ENCODE measurements around the gene DIP2C.
"Not testable (repeated sequence)": the region's sequence is repeated elsewhere in the genome, so short reads cannot be mapped to it uniquely, and the experiment has no call there.

The DIP2C gene

GRCh38 chr10:269440-270074, 419.9 kb downstream of the DIP2C start:
- no peak for TF ChIP-seq CTCF (IDR thresholded peaks at IDR 0.05; ENCODE audit: insufficient read depth, low read length, poor library complexity, severe bottlenecking)
- Histone ChIP-seq H3K4me3 (replicated peaks; ENCODE audit: low read depth, low read length) (no peak overlapping the region), H3K36me3 (ENCODE audit: control insufficient read depth, insufficient read depth, low read length) (no peaks in the 10 kb centered on the region), H3K27me3 (replicated peaks; ENCODE audit: control insufficient read depth, insufficient read depth, low read length) (peaks cover 1% of the 10 kb centered on the region; the same call in 1 of the 2 replicates)
- DNase-seq (ENCODE audit: extremely low read depth, insufficient read length), result no peak

- no peak for TF ChIP-seq CTCF (IDR thresholded peaks at IDR 0.05; ENCODE audit: insufficient read depth, low read length, poor library complexity, severe bottlenecking)
These were observed 421.8 kb downstream of the DIP2C start for GRCh38 chr10:267705-268104.

DNA sequence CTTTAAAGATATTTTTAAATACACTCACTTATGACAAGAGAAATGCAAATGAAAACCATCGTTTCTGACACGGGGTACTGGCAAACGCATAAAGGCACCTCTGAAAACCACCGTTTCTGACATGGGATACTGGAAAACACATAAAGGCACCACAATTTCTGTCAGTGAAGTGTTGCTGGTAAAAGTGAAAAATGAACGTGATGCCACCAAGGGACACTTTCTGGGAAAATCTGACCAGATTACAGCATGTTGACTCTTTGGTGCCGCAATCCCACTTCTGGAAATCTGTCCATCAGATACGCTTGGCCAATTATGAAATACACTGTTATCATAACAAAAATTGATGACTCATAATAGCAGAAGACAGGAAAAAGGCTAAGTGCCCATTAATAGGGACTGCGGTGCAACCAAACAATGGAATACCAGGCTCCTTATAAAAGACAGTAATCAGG, 422.5 kb downstream of the DIP2C start:
- no peak for TF ChIP-seq CTCF (IDR thresholded peaks at IDR 0.05; ENCODE audit: insufficient read depth, low read length, poor library complexity, severe bottlenecking)
- Histone ChIP-seq H3K27me3 (replicated peaks; ENCODE audit: control insufficient read depth, insufficient read depth, low read length) (peaks cover 1% of the 10 kb centered on the region; the same call in 1 of the 2 replicates), H3K4me3 (replicated peaks; ENCODE audit: low read depth, low read length) (no peak overlapping the region), H3K36me3 (ENCODE audit: control insufficient read depth, insufficient read depth, low read length) (no peaks in the 10 kb centered on the region)
- DNase-seq (ENCODE audit: extremely low read depth, insufficient read length), result no peak

More at GRCh38 chr10:267705-268104, 421.8 kb downstream of the DIP2C start:
- Histone ChIP-seq H3K27me3 (replicated peaks; ENCODE audit: control insufficient read depth, insufficient read depth, low read length) (peaks cover 1% of the 10 kb centered on the region; the same call in 1 of the 2 replicates), H3K4me3 (replicated peaks; ENCODE audit: low read depth, low read length) (no peak overlapping the region), H3K36me3 (ENCODE audit: control insufficient read depth, insufficient read depth, low read length) (no peaks in the 10 kb centered on the region)
- no peak for DNase-seq (ENCODE audit: extremely low read depth, insufficient read length)

DNA sequence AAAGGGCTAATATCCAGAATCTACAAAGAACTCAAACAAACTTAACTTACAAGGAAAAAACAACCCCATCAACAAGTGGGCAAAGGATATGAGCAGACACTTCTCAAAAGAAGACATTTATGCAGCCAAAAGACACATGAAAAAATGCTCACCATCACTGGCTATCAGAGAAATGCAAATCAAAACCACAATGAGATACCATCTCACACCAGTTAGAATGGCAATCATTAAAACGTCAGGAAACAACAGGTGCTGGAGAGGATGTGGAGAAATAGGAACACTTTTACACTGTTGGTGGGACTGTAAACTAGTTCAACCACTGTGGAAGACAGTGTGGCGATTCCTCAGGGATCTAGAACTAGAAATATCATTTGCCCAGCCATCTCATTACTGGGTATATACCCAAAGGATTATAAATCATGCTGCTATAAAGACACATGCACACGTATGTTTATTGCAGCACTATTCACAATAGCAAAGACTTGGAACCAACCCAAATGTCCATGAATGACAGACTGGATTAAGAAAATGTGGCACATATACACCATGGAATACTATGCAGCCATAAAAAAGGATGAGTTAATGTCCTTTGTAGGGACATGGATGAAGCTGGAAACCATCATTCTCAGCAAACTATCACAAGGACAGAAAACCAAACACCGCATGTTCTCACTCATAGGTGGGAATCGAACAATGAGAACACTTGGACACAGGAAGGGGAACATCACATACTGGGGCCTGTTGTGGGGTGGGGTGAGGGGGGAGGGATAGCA, 423.5 kb downstream of the DIP2C start:
- not testable (repeated sequence) for H3K27me3 ChIP-seq (replicated peaks; ENCODE audit: control insufficient read depth, insufficient read depth, low read length); DNase-seq (ENCODE audit: extremely low read depth, insufficient read length); H3K4me3 ChIP-seq (replicated peaks; ENCODE audit: low read depth, low read length); H3K36me3 ChIP-seq (ENCODE audit: control insufficient read depth, insufficient read depth, low read length)

GRCh38 chr10:265074-265440, 424.4 kb downstream of the DIP2C start:
- H3K4me3 ChIP-seq (replicated peaks; ENCODE audit: low read depth, low read length); H3K36me3 ChIP-seq (ENCODE audit: control insufficient read depth, insufficient read depth, low read length); DNase-seq (ENCODE audit: extremely low read depth, insufficient read length); H3K27me3 ChIP-seq (replicated peaks; ENCODE audit: control insufficient read depth, insufficient read depth, low read length): not testable (repeated sequence)

GRCh38 chr10:264160-265073, 425.1 kb downstream of the DIP2C start:
- DNase-seq (ENCODE audit: extremely low read depth, insufficient read length); H3K36me3 ChIP-seq (ENCODE audit: control insufficient read depth, insufficient read depth, low read length); H3K4me3 ChIP-seq (replicated peaks; ENCODE audit: low read depth, low read length); H3K27me3 ChIP-seq (replicated peaks; ENCODE audit: control insufficient read depth, insufficient read depth, low read length): not testable (repeated sequence)
